ENCODE data around the gene CFAP161. TPM values are rescaled to one million over a fixed set of nuclear protein-coding genes. Genes with fewer than 3 reads are reported as not detected.
A peak's percentile ranks its signal among the peaks of the same experiment; 100 is the strongest.

CFAP161 gene
- total RNA-seq, 1 experiment from 2014 or later, result 2.7 TPM

DNA sequence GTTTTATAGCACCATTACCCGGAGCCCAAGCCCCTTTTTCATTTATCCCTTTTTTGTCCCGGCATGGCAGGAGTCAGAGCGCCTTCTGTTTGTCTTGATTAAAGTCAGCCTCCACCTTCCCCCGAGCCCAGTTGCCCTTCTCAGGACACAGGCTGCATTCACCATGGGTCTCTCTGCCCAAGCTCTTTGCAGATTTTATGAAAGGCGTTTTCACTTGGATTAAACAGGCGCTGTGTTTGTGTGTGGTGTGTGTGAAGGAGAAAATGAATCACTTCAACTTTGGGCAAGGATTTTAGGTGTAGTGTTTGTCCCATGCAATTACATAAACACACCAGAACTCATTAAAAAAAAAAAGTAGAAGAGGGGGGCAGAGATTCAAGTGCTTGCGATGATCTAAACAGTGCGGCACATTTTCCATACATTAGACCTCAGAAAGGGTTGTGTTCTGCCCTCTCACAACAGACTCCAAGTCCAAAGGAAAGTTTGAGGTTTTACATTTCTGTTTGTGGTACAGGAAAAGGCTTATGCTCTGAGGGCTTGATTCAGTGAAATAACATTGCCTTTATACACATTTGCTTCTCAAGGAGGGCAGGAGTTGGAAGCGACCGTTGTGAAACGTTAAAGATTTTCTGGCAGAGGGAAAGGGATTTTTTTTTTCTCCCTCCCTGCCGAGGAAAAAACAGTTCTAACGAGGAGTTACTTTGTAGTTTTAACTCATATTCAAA is 48.1 kb downstream of the CFAP161 start:
- BruUV-seq (replicated peaks), result no TSS peak
- TF ChIP-seq CTCF (IDR thresholded peaks at IDR 0.05) (no peak), SIN3A (IDR thresholded peaks at IDR 0.05; ENCODE audit: borderline replicate concordance, insufficient read depth, low read depth, low read length) (no peak), TCF7L2 (IDR thresholded peaks at IDR 0.05; ENCODE audit: low read depth, low read length) (no peak), POLR2AphosphoS5 (IDR thresholded peaks at IDR 0.05; ENCODE audit: low read depth, low read length) (no peak)
- TF ChIP-seq, protein P1, sequence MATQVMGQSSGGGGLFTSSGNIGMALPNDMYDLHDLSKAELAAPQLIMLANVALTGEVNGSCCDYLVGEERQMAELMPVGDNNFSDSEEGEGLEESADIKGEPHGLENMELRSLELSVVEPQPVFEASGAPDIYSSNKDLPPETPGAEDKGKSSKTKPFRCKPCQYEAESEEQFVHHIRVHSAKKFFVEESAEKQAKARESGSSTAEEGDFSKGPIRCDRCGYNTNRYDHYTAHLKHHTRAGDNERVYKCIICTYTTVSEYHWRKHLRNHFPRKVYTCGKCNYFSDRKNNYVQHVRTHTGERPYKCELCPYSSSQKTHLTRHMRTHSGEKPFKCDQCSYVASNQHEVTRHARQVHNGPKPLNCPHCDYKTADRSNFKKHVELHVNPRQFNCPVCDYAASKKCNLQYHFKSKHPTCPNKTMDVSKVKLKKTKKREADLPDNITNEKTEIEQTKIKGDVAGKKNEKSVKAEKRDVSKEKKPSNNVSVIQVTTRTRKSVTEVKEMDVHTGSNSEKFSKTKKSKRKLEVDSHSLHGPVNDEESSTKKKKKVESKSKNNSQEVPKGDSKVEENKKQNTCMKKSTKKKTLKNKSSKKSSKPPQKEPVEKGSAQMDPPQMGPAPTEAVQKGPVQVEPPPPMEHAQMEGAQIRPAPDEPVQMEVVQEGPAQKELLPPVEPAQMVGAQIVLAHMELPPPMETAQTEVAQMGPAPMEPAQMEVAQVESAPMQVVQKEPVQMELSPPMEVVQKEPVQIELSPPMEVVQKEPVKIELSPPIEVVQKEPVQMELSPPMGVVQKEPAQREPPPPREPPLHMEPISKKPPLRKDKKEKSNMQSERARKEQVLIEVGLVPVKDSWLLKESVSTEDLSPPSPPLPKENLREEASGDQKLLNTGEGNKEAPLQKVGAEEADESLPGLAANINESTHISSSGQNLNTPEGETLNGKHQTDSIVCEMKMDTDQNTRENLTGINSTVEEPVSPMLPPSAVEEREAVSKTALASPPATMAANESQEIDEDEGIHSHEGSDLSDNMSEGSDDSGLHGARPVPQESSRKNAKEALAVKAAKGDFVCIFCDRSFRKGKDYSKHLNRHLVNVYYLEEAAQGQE (IDR thresholded peaks at IDR 0.05; ENCODE audit: insufficient read depth in 1 of 2, low read depth in 2 of 2, low read length in 1 of 2), result no peak
- Histone ChIP-seq H3K36me3 (ENCODE audit: control insufficient read depth, insufficient read depth, low read length) (no peaks in the 10 kb centered on the region), H3K9me3 (ENCODE audit: control insufficient read depth, insufficient read depth, low read depth, low read length) (no peaks in the 10 kb centered on the region), H3K27ac (ENCODE audit: low read length) (no peak overlapping the region), H3K27me3 (ENCODE audit: control insufficient read depth, insufficient read depth, low read length) (peaks cover 3% of the 10 kb centered on the region), H3K4me3 (ENCODE audit: low read depth in 2 of 2, low read length in 2 of 2) (no peak overlapping the region), H3K4me1 (ENCODE audit: control insufficient read depth, insufficient read depth, low read length) (no peaks in the 10 kb centered on the region)
- ATAC-seq (no peak), DNase-seq (ENCODE audit: low read depth, low spot score) (no peak)
- ChIA-PET POLR2A (interaction anchor here (0.7 kb wide), 1 partner anchor 84 kb away, joined by 3 read pairs; no protein-coding TSS in a partner anchor), CTCF (interaction anchor here (1.4 kb wide), 1 partner anchor 84 kb away, joined by 4 read pairs; no protein-coding TSS in a partner anchor)
- in situ Hi-C loops (cut with HindIII; ENCODE audit: low pct_unique_long_range_greater_than_20kb, low sequenced_read_pairs) (no loop called here), intact Hi-C loops (cut with micrococcal nuclease; ENCODE audit: unreplicated experiment) (no loop called here)

DNA sequence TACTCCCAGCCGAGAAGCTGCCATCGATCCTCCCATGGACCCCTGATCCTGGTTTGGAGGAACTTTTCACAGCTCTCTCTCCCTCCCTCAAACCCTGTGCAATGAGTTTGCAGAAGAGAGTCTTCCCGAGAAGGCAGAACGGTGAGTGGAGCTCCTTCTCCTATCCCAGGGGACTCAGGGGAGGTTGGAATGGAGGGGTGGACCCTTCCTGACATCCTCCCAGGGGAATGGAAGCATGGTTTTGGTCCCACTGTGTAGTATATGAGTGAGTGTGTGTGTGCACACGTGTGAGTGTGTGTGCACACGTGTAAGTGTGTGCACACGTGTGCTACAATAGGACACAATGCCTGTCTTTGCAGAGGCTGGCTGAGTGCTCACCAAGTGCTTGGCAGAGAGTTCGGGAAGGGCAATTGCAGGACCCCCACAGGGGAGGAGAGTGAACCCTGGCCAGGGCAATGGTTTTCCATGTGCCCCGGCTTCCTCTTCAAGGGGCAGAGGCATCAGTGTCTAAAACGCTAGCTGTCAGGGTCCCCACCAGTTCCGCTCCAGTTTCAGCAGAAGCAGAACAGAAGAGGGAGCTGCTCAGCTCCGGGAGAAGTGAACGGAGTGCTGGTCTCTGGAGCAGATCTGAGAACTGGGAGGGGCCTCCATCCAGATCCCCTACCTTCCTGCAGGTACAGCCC is 48.8 kb downstream of the CFAP161 start:
- intact Hi-C loops (cut with micrococcal nuclease; ENCODE audit: unreplicated experiment), result no loop called here
- BruUV-seq (replicated peaks), result no TSS peak
- TF ChIP-seq, protein P1 (IDR thresholded peaks at IDR 0.05; ENCODE audit: insufficient read depth in 1 of 2, low read depth in 2 of 2, low read length in 1 of 2), result no peak
- TF ChIP-seq CTCF (IDR thresholded peaks at IDR 0.05), result no peak
- TF ChIP-seq POLR2AphosphoS5 (IDR thresholded peaks at IDR 0.05; ENCODE audit: low read depth, low read length), result no peak
- no peak for TF ChIP-seq TCF7L2 (IDR thresholded peaks at IDR 0.05; ENCODE audit: low read depth, low read length)
- TF ChIP-seq SIN3A (IDR thresholded peaks at IDR 0.05; ENCODE audit: borderline replicate concordance, insufficient read depth, low read depth, low read length), result no peak
- Histone ChIP-seq H3K36me3 (ENCODE audit: control insufficient read depth, insufficient read depth, low read length) (no peaks in the 10 kb centered on the region), H3K9me3 (ENCODE audit: control insufficient read depth, insufficient read depth, low read depth, low read length) (no peaks in the 10 kb centered on the region), H3K4me1 (ENCODE audit: control insufficient read depth, insufficient read depth, low read length) (no peaks in the 10 kb centered on the region), H3K4me3 (ENCODE audit: low read depth in 2 of 2, low read length in 2 of 2) (no peak overlapping the region), H3K27ac (ENCODE audit: low read length) (no peak overlapping the region), H3K27me3 (ENCODE audit: control insufficient read depth, insufficient read depth, low read length) (peaks cover 3% of the 10 kb centered on the region)
- POLR2A ChIA-PET, result no interaction called here
- in situ Hi-C loops (cut with HindIII; ENCODE audit: low pct_unique_long_range_greater_than_20kb, low sequenced_read_pairs), result no loop called here
- ATAC-seq, result peak; percentile 42; the same call in 1 of the 2 replicates
- DNase-seq (ENCODE audit: low read depth, low spot score), result no peak
- CTCF ChIA-PET, result interaction anchor here (1.4 kb wide), 1 partner anchor 83 kb away, joined by 4 read pairs; no protein-coding TSS in a partner anchor
